Right lung (tissue), 5 donors: ENCODE data around the gene FBN1. TPM values are rescaled to one million over a fixed set of nuclear protein-coding genes. Genes with fewer than 3 reads are reported as not detected.
A peak's percentile ranks its signal among the peaks of the same experiment; 100 is the strongest.

ENCODE experiments used
- DNase-seq, 2 donors: peaks; one replicate each; pipeline ENCODE4 v3.0.0-alpha.2; 2013
- polyA plus RNA-seq, 5 donors: library from polyadenylated mRNA; unstranded; fragments of 120-200 nt; gene quantifications; one replicate each; pipeline versions ENCODE4 v1.2.1 to v1.2.3, GENCODE V29; 2013; ENCODE audit warnings: inconsistent platforms in 1 of 5, low replicate concordance in 1 of 5; ENCODE audit not compliant: insufficient read length in 5 of 5, insufficient read depth in 1 of 5

FBN1 gene
- polyA plus RNA-seq, 5 donors: 78.7 to 99.3 (median 85.4) TPM

- DNase-seq: no peak
Observed at GRCh38 chr15:48406266-48406891, 239.1 kb downstream of the FBN1 start.

DNA sequence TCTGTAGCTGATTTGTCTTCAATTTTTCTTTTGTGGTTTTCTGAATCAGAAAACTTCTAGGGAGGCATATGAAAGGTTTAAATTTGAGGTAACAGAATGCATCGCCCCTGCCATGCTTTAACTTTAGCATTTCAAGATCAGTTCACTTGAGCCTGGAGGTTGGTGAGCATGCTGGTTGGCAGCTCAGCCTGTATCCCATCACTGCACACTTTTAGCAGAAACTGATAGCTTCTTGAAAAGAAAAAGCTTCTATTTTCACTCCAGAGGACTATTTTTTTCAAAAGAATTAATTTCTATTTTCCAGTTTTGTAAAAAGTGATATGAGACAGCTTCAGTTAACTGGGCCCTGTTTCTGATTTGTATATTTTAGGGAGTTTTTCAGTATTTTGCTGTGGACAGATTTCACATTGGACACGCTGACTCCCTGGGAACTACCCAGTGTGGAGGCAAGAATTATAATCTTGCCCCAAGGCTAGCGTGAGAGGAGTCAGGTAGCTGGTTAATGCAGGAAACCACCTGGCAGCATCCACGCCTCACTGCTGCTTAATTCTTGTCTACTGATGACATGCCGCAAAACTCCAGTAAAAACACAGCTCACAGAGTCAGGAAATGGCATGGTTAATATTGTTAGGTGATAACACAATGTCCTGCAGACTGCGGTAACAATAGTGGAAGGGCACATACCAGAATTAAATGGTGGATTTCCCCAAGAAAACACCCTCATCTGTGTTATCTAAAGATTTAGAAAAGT, 242.9 kb downstream of the FBN1 start:
- DNase-seq: no peak

DNA sequence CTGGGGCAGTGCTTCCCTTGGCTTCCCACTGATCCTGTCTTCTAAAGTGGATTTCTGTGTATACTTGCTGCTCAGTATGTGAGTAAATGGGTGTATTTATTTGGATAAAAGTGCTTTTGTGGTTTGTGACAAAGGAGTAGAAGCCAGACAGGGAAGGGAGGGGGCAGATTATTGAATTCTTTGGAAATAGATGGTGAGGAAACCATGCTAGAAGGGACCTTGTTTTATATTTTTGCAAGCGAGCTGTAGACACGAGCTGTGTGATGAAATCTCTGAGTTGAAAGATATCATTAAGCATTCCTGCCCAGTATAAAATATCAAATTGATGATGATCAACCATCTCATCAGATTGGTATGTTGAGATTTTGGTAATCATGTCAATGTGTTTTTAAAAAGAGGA, 245.4 kb downstream of the FBN1 start:
- no peak for DNase-seq

GRCh38 chr15:48397841-48398240, 247.7 kb downstream of the FBN1 start:
- no peak for DNase-seq

GRCh38 chr15:48396020-48396419, 249.5 kb downstream of the FBN1 start:
- DNase-seq: no peak

GRCh38 chr15:48395521-48396011, 249.9 kb downstream of the FBN1 start:
- DNase-seq: no peak

DNA sequence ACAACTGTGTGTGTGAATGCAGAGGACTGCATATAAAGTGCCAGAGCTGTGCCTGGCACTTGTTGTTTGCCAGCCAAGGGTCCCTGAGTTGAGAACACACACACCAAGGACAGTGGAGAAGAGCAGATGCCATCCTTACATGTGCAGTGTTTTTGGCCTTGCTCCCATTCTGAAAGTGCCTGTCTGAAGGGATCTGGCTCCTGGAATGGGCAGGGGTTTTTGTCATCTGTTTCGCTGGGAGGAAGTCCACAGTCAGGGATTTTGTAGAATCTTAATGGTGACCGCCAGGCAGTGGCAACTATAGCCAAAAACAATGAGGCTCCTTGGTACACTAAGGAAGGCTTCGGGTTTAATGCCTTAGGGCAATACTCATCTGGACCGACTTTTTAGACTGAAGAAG, 250.5 kb downstream of the FBN1 start:
- DNase-seq: no peak

DNA sequence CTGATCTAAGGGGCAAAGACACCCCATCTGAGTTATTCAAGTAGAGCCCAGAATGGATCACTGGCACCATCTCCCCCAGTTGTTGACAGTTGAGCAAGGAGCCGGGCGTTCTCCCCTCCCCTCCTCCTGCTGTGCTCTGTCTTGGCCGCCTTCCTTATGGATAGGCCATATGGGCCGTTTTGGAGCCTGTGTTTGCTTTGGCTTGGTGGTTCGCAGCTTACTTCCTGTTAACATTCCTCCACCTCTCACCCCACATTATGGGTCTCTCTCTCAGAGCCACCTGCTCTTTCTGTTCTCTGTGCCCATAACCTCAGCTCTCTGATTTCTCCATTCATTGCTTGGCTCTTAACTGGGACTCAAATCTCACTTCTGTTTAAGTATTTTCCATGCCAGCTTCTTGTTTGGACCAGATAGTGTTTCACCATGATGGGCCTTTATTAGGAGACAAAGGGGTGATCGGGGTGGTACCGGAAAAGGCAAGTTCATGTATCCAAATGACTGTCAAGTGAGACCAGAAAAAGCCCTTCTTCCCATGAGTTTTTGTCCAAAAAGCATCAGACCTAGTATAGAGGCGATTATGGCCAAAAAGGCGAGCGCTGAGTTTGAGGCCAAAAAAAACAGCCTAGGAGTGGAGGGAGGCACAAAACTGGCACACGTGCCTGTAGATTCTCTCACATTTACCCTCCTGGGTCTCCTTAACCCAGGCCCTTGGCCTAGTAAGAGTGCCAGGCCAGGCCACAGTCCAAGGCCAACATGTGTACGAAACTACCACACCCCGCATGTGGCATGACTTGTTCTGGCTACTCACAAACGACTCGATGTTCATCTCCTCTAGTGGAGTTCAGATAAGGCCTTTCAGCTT, 251.6 kb downstream of the FBN1 start:
- peak; percentile 65 to 73 for DNase-seq

- DNase-seq: peak; percentile 39 to 44
Observed at GRCh38 chr15:48392356-48392755, 253.2 kb downstream of the FBN1 start.

DNA sequence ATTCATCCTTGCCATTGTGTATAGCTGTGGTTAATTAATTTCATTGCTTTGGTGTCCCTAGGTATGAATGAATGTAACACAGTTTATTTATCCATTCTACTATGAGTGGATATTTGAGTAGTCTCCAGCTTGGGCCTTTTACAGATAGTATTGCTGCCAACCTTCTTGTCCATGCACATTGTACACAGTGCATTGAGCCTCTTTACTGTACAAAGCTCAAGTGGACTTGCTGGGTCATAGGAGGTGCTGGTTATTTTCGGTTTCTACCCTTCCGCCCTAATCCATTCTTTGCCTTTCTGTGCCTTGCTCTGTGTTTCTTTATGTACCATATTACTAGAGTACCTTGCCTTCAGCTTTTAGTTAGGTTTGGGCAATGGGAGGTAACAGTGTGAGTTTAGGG, 253.6 kb downstream of the FBN1 start:
- DNase-seq: no peak

- DNase-seq: no peak
Observed at GRCh38 chr15:48389691-48390143, 255.8 kb downstream of the FBN1 start.

GRCh38 chr15:48388910-48389309, 256.6 kb downstream of the FBN1 start:
- DNase-seq: no peak

- no peak for DNase-seq
Observed at GRCh38 chr15:48388016-48388851, 257.3 kb downstream of the FBN1 start.

- DNase-seq: no peak
Observed at GRCh38 chr15:48385031-48385830, 260.3 kb downstream of the FBN1 start.

DNA sequence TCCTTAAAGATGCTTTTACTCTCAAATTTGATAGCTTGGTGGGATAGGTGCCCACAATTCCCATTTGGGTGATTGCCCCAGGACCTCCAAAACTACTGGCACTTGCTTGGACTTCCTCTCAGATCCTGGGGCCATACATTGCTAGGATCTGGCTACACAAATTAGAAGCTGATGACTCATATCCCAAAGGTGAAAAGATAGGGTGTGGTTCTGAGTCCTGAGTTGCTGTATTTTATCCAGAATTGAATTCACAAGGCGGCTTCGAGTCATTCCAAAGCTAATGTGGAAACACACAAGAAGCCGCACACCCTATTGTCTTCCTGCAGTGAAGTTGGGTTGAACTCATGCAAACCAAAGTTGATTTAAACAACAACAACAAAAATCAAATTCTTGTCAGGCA, 260.9 kb downstream of the FBN1 start:
- DNase-seq: no peak

- no peak for DNase-seq
Observed at GRCh38 chr15:48383031-48383430, 262.5 kb downstream of the FBN1 start.

GRCh38 chr15:48381861-48382260, 263.6 kb downstream of the FBN1 start:
- DNase-seq: no peak

GRCh38 chr15:48380198-48380597, 265.3 kb downstream of the FBN1 start:
- DNase-seq: no peak

GRCh38 chr15:48375767-48376166, 269.7 kb downstream of the FBN1 start:
- DNase-seq: no peak

- DNase-seq: no peak
Observed at GRCh38 chr15:48374472-48374871, 271.0 kb downstream of the FBN1 start.
